T-helper 2 cell (primary cell): Measurements from ENCODE around the gene RPS3.

Source experiments
- DNase-seq, 5 experiments: peaks; one replicate each; pipeline versions ENCODE4 v3.0.0 to v3.0.0-alpha.2; 2012 to 2022

The RPS3 gene

GRCh38 chr11:75436806-75437205 is 37.5 kb downstream of the RPS3 start:
- no peak for DNase-seq

DNA sequence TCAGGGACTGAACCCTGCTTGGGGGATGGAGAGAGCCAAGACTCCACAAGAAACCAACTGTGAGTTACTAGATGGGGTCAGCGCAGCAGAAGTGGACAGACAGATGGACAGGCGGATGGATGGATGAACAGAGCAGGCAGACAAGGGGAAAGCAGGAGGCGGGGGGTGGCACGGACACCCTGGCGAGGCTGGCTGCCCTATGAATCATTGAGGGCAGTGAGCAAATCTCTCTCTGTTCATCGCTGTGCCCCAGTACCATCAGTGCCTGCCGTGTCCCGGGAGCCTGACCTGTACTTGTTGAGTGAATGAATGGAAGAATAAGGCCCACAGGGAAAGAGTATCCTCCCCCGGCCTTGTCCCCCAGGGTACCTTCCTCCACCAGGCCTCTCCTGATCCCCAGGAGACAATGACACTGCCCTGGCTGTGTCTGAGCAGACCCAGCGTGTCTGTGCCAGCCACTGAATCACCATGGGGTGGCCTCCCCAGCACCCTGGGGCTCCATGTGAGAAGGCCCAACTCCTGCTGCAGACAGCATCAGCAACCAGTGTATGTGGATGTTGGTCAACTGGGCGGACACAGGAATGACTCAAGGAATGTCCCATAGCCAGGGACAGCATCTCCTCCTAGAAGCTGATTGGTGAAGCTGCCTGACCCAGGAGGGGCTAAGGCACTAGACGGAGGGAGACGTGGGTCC is 38.8 kb downstream of the RPS3 start:
- no peak for DNase-seq

DNA sequence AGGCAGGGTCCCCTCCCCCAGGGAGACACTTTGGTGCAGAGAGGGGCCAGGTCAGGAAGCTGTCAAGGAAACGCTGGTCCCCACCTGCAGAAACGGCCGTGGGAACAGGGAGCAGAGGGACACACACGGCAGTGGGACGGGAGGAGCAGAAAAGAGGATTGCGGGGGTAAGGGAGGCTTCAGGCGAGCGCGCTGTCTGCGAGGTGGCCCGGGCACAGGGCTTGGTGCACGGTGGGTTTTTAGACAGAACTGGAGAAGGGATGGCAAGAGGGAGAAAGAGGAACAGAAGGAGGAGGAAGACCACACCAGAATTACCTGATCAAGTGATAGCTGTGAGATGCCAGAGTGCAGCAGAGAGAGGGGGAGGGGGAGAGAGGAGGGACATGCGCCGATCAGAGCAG is 39.7 kb downstream of the RPS3 start:
- no peak for DNase-seq

DNA sequence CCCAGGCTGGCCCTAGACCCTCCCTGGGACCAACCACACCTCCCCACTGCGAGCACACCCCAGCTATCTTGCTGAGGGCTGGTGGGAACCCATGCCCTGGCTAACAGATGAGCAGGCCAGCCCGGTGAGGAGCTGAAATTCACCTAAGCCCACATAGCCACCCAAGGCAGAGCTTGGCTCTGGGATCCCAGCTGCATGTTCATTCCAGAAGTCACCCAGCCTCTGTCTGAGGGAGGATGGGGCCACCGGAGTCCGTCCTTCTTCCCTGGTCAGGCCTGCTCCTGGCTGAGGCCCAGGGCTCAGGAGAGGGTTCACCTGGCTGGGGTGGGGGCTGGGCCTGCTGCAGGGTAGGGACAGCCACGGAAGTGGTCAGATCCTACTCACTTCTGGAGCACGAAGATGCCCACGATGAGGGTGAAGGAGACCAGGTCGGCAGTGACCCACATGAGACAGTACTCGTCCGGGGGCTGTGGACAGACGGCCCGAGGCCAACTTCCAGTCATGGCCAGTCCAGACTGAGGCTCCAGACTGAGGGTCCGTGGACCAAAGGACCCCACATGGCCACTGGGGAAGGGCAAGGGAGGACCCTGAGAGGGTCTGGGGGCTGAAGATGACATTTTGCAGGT is 40.3 kb downstream of the RPS3 start:
- DNase-seq = no peak

- no peak for DNase-seq
Observed at GRCh38 chr11:75440960-75441803, 41.9 kb downstream of the RPS3 start.

- DNase-seq = no peak
Observed at GRCh38 chr11:75441804-75442132, 42.5 kb downstream of the RPS3 start.

DNA sequence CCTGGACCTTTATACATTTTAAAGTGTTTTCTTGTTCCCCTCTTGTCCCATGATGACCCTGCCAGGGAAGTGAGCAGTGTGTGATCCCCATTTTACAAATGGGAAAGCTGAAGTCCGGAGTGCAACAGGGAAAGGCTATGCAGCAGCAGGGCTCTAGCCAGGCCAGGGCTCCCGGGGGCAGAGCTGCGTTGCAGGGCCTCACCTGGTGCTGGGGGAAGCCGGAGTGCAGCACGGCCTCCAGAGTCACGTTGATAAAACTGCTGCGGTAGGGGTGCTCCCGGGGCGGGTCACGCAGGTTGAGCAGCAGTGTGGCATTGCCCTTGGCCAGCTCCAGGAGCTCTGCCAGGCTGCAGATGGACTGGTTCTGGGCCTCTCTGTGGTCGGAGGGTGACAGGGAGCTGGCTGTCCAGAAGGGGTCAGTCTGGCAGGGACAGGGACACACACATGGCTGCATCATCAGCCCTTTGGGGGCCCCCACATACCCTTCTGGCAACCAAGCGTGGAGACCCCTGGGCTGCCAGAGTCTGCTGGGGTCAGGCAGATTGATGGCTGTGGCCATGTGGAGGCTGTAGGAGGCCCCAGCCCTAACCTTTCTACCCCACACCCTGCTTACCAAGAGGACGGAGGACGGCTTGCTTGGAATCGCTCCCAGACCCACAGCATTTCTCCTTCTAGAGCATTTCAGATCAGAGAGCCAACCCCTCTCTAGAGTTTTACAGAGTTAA is 43.0 kb downstream of the RPS3 start:
- no peak for DNase-seq

DNA sequence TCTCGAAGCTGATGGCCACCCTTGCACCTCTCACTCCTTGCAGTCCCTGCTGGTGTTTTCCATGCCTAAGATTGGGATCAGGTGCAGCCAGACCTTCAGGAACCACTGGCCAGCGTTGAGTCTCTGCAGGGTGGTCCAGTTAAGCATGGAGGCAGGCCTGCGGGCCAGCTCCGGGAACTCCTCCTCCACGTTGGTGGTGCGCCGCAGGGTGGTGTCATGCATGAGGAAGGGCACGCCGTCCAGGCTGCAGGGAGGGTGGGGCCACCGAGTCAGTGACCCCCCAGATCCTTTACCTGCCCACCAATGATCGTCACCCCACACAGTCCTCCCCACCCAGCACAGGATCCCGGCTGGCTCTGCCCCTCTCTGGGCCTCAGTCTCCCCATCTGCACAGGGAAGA is 43.7 kb downstream of the RPS3 start:
- DNase-seq = no peak

DNA sequence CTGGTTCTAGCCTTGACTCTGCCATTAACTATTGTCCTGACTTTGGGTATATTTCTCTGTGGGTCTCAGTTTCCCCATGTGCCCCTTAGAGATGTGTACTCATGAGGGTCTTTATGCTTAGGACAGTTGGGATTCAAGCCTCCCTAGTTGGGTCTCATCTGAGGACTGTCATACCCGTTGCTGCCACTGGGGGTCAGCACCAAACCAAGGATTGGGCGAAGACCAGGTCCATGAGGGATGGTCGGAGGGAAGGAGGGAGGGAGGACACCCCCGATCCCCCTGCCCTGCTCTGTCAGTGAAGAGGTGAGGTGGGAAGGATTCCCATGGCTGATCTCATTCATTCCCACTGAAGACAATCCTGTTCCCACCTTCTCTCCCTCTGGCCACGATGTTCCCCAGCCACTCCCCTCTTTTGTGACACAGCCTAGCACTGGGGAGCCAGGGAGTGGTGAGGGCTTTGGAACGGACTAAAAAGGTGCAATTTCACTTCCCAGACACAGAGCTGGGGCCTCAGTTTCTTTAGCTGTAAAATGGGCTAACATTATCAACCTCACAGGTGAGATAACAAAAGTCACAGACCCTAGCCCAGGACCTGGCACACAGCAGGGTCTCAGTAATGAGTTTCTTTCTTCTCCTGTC is 46.1 kb downstream of the RPS3 start:
- peak; percentile 42 to 68 (median 57) for DNase-seq

- DNase-seq = no peak
Observed at GRCh38 chr11:75447415-75447814, 48.1 kb downstream of the RPS3 start.

DNA sequence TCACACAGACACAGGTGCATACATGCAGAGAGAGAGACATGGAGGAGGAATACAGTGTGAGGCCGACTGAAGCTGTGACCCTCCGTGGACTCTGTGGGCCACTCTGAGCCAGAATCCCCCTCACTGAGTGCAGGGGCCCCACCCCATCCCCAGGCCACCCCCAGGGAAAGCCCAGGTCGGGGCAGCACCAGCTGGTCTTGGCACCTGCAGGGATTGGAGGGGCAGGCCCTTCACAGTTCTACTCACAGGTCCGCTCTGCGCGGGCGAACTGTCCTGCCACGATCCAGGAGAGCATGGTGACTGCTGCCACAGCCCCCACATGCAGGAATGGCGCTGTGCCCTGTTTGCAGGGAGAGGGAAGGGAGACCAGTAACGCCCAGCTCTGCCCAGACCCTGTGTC is 50.0 kb downstream of the RPS3 start:
- no peak for DNase-seq

DNA sequence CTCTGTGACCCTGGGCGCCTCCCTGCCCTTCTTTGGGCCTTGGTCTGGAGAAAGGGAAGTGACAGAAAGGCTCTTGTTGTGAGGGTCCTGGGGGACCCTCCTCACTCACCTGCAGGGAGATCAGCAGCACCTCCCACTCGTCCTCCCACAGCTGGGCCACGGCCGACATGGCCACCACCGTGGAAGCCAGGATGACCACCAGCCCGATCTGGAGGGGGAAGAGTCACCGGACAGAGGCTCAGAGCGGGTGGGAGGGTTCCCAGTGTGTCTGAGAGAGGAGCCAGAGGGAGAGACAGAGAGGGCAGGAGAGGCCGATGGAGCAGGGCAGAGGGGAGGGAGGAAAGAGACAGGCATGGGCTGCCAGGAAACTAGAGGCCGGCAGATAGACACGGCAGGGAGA is 50.5 kb downstream of the RPS3 start:
- DNase-seq = no peak

DNA sequence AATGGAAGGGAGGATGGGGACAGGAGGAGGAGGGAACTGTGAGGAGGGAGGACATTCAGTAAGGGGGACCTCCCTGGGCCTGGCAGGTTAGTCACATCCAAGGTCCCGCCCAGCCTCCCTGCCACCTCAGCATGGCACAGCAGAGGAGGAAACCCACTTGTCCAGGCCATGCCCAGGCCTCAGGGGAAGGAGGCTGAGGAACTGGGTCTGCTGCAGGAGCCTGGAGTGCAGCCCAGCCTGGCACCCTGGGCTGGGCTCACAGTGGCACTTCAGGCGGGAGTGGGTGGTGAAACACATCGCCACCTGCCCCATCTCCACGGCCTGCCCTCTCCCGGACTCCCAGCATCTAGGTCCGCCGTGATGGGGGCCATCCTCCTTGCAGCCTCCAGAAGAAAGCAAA is 50.9 kb downstream of the RPS3 start:
- DNase-seq = no peak

DNA sequence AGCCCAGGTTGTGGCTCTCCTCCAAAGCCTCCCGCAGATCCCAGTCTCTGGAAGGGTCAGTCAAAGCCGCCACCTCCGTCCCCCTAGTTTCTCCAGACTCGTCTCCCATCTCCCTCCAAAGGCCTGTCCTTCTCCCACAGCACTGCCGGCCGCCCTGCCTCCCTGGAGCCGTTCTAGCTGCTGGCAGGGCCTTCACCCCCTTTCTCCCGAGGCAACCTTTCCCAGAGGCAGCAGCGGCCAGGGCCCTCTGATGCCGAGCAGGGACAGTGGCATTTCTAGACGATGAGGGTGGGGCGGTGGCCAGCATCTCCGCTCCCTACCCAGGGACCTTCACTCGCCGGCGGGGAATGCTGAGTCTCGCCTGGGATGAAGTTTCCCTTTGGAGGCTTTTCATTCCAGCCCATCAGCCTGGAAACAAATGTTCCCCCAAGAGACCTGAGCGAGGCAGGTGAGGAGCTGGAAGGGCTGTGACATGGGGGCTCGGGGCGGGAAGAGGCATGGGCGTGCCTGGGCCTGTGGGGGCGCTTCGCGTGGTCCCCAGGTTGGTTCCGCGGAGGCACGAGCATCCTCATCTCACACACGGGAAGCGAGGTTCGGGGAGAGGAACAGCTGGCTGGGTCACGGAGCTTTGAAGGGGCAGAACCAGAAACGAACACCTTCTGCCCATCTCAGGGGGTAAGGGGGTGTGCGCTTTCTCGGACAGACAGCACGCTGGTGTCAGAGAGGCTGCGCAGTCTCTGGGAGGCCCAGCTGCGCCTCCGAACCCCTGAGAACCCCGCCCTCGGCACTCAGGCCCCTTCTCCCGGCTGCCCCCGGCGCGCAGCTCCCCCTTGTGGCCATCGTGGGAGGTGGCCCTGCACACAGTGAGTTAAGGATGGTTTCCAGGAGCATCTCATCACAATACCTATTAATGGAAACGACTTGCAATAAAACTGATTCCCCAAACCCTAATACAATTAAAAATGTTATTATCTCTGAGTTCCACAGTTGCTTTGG is 51.8 kb downstream of the RPS3 start:
- peak in 3 of 5 experiments; percentile 12 to 30 (median 18) for DNase-seq

- no peak for DNase-seq
Observed at GRCh38 chr11:75453916-75454655, 54.8 kb downstream of the RPS3 start.

DNA sequence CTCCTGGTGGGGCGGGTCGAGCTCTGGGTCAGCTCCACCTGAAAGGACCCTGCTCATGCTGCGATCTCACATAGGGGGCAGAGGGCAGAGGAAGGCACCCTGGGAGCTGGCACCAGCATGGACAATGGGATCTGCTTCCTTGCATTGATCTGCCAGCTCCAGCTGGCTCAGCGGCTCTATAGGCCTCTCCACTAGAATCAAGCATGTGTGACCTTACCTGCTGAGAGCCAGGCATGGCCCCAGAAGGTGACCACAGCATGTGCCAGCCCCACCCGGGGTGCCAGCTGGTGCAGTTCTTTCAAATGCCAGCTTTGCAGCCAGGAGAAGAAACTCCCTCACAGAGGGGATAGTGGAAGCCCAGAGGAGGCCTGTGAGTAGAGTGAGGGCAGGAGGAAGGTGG is 55.7 kb downstream of the RPS3 start:
- no peak for DNase-seq
